GOT3 (cell line): ENCODE results near the gene RHOT1.
"Not testable (repeated sequence)": the region's sequence is repeated elsewhere in the genome, so short reads cannot be mapped to it uniquely, and the experiment has no call there.

Source experiments
- DNase-seq: peaks from one replicate; lab custom pipeline; 2025; ENCODE audit warnings: mixed read lengths; lab: John Stamatoyannopoulos, UW

Gene RHOT1

DNA sequence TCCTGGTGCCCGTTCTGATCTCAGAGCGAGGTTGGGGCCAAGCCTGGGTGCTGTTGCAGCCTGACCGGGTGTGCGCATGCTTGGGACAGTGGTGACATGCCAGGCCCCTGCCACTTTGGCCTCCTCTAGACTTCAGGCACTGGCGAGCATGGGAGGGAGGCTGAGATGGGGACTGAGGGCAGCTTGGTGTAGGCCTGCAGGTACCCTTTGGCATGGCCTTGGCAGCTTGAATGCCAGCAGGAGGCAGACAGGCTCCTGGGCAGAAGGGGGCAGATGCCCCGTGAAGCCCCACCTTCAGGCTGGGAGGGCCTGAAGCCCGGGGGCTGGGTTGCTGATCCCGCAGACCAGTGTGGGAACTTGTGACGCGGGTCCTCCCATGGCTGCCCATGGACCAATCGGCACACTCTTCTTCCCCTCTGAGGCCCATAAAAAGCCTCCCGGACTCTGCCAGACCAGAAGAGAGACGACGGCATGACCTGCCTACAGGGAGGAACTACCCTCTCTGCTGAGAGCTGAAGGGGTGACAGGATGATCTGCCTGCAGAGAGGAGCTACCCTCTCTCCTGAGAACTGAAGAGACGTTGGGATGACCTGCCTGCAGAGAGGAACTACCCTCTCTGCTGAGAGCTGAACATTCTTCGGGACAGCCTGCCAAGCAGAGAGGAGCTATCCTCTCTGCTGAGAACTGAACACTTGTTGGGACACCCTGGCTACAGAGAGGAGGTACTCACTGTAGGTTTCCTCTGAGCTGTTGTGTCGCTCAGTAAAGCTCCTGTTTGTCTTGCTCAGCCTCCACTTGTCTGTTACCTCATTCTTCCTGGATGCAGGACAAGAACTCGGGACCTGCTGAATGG, 17.5 kb downstream of the RHOT1 start:
- DNase-seq = no peak

DNA sequence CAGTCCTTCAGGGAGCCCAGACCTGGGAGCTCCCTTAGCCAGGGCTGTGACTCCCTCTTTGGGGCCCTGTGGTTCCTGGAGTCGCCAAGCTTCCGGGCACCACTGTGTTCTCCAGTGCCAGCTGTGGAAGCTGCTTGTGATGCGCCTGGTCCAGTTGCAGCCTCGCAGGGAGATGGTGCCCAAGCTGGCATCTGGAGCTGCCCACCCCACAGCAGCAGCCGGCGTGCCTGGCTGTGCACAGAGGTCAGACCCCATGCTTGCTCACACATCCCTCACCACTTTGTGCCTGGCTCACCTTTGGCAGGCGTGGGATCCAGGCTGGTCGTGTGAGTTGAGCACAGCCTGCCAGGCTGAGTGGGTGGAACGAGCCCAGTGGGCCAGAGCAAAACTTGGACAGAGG, 18.2 kb downstream of the RHOT1 start:
- DNase-seq = no peak

DNA sequence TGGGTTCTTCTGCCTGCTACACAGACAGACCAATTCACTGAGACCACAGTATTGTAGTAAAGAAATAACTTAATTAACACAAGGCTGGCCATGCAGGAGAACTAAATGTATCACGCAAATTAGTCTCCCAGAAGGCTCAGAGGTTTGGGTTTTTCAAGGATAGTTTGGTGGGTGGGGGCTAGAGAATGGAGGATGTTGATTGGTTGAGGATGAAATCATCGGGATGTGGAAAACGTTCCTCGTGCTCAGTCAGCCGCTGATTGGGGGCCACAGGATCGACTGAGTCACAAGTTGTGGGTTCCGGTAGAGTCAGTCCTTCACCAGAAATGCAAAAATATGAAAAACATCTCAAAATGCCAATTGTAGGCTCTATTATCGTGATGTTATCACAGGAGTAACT, 18.7 kb downstream of the RHOT1 start:
- no peak for DNase-seq

- no peak for DNase-seq
These were observed 19.4 kb downstream of the RHOT1 start for GRCh38 chr17:32161506-32162365.

GRCh38 chr17:32174889-32175288, 32.6 kb downstream of the RHOT1 start:
- DNase-seq = no peak

DNA sequence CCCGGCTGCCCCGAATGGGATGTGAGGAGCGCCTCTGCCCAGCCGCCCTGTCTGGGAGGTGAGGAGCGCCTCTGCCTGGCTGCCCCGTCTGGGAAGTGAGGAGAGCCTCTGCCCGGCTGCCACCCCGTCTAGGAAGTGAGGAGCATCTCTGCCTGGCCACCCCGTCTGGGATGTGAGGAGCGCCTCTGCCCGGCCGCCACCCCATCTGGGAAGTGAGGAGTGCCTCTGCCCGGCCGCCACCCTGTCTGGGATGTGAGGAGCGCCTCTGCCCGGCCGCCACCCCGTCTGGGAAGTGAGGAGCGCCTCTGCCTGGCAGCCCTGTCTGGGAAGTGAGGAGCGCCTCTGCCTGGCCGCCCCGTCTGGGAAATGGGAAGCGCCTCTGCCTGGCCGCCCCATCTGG, 36.4 kb downstream of the RHOT1 start:
- DNase-seq = not testable (repeated sequence)

DNA sequence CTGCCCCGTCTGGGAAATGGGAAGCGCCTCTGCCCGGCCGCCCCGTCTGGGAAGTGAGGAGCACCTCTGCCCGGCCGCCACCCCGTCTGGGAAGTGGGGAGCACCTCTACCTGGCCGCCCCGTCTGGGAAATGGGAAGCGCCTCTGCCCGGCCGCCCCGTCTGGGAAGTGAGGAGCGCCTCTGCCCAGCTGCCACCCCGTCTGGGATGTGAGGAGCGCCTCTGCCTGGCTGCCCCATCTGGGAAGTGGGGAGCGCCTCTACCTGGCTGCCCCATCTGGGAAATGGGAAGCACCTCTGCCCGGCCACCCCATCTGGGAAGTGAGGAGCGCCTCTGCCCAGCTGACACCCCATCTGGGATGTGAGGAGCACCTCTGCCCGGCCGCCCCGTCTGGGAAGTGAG, 36.8 kb downstream of the RHOT1 start:
- not testable (repeated sequence) for DNase-seq

DNA sequence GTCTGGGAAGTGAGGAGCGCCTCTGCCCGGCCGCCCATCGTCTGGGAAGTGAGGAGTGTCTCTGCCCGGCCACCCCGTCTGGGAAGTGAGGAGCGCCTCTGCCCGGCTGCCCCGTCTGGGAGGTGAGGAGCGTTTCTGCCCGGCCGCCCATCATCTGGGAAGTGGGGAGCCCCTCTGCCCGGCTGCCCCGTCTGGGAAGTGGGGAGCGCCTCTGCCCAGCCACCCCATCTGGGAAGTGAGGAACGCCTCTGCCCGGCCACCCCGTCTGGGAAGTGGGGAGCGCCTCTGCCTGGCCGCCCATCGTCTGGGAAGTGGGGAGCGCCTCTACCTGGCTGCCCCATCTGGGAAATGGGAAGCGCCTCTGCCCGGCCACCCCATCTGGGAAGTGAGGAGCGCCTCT, 37.2 kb downstream of the RHOT1 start:
- DNase-seq = not testable (repeated sequence)

DNA sequence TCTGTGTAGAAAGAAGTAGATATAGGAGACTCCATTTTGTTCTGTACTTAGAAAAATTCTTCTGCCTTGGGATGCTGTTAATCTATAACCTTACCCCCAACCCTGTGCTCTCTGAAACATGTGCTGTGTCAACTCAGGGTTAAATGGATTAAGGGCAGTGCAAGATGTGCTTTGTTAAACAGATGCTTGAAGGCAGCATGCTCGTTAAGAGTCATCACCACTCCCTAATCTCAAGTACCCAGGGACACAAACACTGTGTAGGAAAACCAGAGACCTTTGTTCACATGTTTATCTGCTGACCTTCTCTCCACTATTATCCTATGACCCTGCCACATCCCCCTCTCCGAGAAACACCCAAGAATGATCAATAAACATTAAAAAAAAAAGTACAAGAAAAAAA, 38.0 kb downstream of the RHOT1 start:
- DNase-seq = not testable (repeated sequence)

DNA sequence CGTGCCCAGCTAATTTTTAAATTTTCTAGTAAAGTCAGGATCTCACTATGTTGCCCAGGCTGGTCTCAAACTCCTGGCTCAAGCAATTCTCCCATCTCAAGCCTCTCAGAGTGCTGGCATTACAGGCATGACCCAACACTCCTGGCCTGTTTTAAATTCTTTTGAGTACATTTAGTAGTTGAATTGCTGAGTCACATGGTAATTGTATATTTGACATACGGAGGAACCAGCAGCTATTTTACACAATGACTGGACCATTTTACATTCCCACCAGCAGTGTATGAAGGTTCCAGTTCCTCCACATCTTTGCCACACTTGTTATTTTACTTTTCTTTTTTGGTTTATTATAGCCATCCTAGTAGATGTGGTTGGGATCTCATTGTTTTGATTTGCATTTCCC, 43.6 kb downstream of the RHOT1 start:
- no peak for DNase-seq

GRCh38 chr17:32187271-32187670, 45.0 kb downstream of the RHOT1 start:
- no peak for DNase-seq

GRCh38 chr17:32189343-32189742, 47.0 kb downstream of the RHOT1 start:
- DNase-seq = no peak

- no peak for DNase-seq
These were observed 49.0 kb downstream of the RHOT1 start for GRCh38 chr17:32191306-32191705.

- DNase-seq = no peak
These were observed 50.1 kb downstream of the RHOT1 start for GRCh38 chr17:32192379-32192778.

GRCh38 chr17:32197987-32198386, 55.7 kb downstream of the RHOT1 start:
- DNase-seq = no peak

- no peak for DNase-seq
These were observed 64.6 kb downstream of the RHOT1 start for GRCh38 chr17:32206861-32207260.

DNA sequence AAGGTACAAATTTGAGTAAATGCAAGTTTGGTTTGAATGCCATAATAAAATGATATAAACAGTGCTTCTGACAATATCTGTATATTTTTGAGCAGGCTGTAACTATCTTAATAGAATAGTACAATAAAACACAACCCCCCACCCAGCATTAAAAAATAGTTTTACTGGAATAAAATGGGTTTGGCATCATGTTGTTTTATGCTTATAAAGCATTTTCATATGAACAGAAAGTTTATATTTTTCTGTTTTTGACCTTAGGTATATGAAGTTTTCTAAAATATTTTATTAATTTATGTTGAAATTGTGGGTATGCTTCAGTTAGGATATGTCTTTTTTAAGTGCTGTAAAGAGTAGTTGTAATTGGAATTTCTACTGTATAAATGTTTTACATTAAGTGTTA, 66.1 kb downstream of the RHOT1 start:
- DNase-seq = no peak

DNA sequence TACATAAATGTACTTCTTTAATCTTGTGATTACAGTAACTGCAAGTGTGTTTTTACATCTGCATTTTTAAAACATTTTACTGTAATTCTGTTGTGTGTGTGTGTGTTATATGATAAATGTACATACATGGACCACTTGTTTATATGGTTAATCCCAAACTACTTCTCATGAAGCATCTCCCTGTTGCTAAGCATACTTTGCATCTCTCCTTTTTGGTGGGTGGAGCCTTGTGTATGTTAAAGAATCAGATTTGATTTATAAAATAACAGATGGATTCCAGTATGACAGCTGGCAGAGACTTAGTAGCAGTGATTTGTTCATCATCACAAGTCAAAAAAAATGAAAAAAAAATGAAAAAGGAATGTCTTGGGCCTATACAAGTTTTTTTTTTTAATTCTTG, 67.3 kb downstream of the RHOT1 start:
- no peak for DNase-seq

GRCh38 chr17:32211671-32212070, 69.4 kb downstream of the RHOT1 start:
- no peak for DNase-seq

GRCh38 chr17:32215696-32216095, 73.4 kb downstream of the RHOT1 start:
- no peak for DNase-seq

- DNase-seq = no peak
These were observed 80.3 kb downstream of the RHOT1 start for GRCh38 chr17:32222621-32223020.

GRCh38 chr17:32223703-32224102, 81.4 kb downstream of the RHOT1 start:
- DNase-seq = no peak

GRCh38 chr17:32226886-32227285, 84.6 kb downstream of the RHOT1 start:
- DNase-seq = no peak
